Smooth muscle cell (in vitro differentiated cells): ENCODE data around the gene PIK3CG. TPM values are rescaled to one million over a fixed set of nuclear protein-coding genes. Genes with fewer than 3 reads are reported as not detected.
"Not testable (repeated sequence)": the region's sequence is repeated elsewhere in the genome, so short reads cannot be mapped to it uniquely, and the experiment has no call there.

Experiments used
- DNase-seq: peaks from one replicate; lab custom pipeline; 2025; ENCODE audit not compliant: unreplicated experiment; lab: John Stamatoyannopoulos, UW
- H2AFZ ChIP-seq: fragments of 200-600 bp; sonication (generic); 2 replicates; pipeline ENCODE4 v1.6.0; 2016; ENCODE audit warnings: antibody characterized with exemption, low read depth, mild to moderate bottlenecking
- H3F3A ChIP-seq: fragments of 200-600 bp; sonication (generic); 2 replicates; pipeline ENCODE4 v1.6.0; 2017; ENCODE audit warnings: antibody characterized with exemption, low read depth
- H3K27ac ChIP-seq: fragments of 200-600 bp; sonication (generic); 2 replicates; pipeline ENCODE4 v1.5.1; 2016; ENCODE audit warnings: low read depth, mild to moderate bottlenecking
- H3K27me3 ChIP-seq: fragments of 200-600 bp; sonication (generic); 2 replicates; pipeline ENCODE4 v1.6.1; 2016; ENCODE audit warnings: low read depth, mild to moderate bottlenecking
- H3K36me3 ChIP-seq: fragments of 200-600 bp; sonication (generic); 2 replicates; pipeline ENCODE4 v1.5.1; 2016; ENCODE audit warnings: low read depth
- H3K4me1 ChIP-seq: fragments of 200-600 bp; sonication (generic); 2 replicates; pipeline ENCODE4 v1.5.1; 2016; ENCODE audit warnings: low read depth
- H3K4me2 ChIP-seq: fragments of 200-600 bp; sonication (generic); 2 replicates; pipeline ENCODE4 v1.6.0; 2016; ENCODE audit warnings: mild to moderate bottlenecking
- H3K4me3 ChIP-seq: fragments of 200-600 bp; sonication (generic); 2 replicates; pipeline ENCODE4 v1.5.1; 2016; ENCODE audit warnings: mild to moderate bottlenecking
- H3K79me2 ChIP-seq: fragments of 200-600 bp; sonication (generic); 2 replicates; pipeline ENCODE4 v1.6.0; 2016; ENCODE audit warnings: low read depth, mild to moderate bottlenecking
- H3K9ac ChIP-seq: fragments of 200-600 bp; sonication (generic); 2 replicates; pipeline ENCODE4 v1.6.0; 2016; ENCODE audit warnings: low read depth
- H3K9me3 ChIP-seq: fragments of 200-600 bp; sonication (generic); replicated peaks from 2 replicates; pipeline ENCODE4 v1.5.1; 2016; ENCODE audit warnings: low read depth
- H4K20me1 ChIP-seq: fragments of 200-600 bp; sonication (generic); 2 replicates; pipeline ENCODE4 v1.6.0; 2016; ENCODE audit warnings: low read depth
- CTCF ChIP-seq: fragments of 200-600 bp; sonication (generic); IDR thresholded peaks from 2 replicates; pipeline ENCODE4 v1.5.1; 2017; ENCODE audit warnings: borderline replicate concordance, mild to moderate bottlenecking, antibody characterized with exemption; ENCODE audit not compliant: insufficient read depth, poor library complexity, severe bottlenecking
- WGBS: methylation state at CpG from one replicate; pipeline ENCODE4 v1.1.7; 2016; ENCODE audit warnings: low lambda C conversion rate; 5-methylcytosine and 5-hydroxymethylcytosine counted together
- polyA plus RNA-seq: library from polyadenylated mRNA; unstranded; fragments of >200 nt; fragmentation: Nextera tagmentation; extraction: Ambion mirVana; gene quantifications from 2 replicates; pipeline ENCODE4 v1.2.1, GENCODE V29; 2016
- total RNA-seq: library from RNA; depleted of rRNA; stranded (reverse); fragments of >200 nt; gene quantifications from 2 replicates; pipeline ENCODE4 v1.2.3, GENCODE V29; 2014

PIK3CG gene
- total and polyA plus RNA-seq, 2 experiments from 2014 or later, result not detected

DNA sequence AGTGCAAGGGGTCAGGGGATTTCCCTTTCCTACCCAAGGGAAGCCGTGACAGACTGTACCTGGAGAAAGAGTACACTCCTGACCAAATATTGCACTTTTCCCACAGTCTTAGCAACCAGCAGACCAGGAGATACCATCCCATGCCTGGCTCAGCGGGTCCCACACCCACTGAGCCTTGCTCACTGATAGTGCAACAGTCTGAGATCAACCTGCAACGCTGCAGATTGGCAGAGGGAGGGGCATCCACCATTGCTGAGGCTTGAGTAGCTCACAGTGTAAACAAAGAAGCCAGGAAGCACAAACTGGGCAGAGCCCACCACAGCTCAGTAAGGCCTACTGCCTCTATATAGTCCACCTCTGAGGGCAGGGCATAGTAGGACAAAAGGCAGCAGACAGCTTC, 53.9 kb downstream of the PIK3CG start:
- Histone ChIP-seq H3F3A (no peaks in the 10 kb centered on the region), H3K36me3 (no peaks in the 10 kb centered on the region), H3K4me1 (no peaks in the 10 kb centered on the region), H3K4me3 (no peak overlapping the region), H3K9me3 (no peaks in the 10 kb centered on the region), H2AFZ (no peak overlapping the region), H3K4me2 (no peak overlapping the region), H4K20me1 (no peaks in the 10 kb centered on the region), H3K9ac (no peak overlapping the region), H3K79me2 (no peaks in the 10 kb centered on the region), H3K27ac (no peak overlapping the region), H3K27me3 (no peaks in the 10 kb centered on the region)
- WGBS, result 95% methylated on average over 3 of the region's 3 CpGs
- no peak for DNase-seq
- no peak for TF ChIP-seq CTCF

DNA sequence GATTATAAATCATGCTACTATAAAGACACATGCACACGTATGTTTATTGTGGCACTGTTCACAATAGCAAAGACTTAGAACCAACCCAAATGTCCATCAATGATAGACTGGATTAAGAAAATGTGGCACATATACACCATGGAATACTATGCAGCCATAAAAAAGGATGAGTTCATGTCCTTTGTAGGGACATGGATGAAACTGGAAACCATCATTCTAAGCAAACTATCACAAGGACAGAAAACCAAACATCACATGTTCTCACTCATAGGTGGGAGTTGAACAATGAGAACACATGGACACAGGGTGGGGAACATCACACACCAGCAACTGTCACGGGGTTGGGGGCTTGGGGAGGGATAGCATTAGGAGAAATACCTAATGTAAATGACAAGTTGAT, 59.4 kb downstream of the PIK3CG start:
- not testable (repeated sequence) for H3F3A ChIP-seq, H2AFZ ChIP-seq, H3K4me1 ChIP-seq, H3K27me3 ChIP-seq, H3K4me2 ChIP-seq, H3K27ac ChIP-seq, H3K36me3 ChIP-seq, DNase-seq, H3K4me3 ChIP-seq, H3K9ac ChIP-seq, H3K79me2 ChIP-seq, H3K9me3 ChIP-seq, H4K20me1 ChIP-seq
- 90% methylated on average over 2 of the region's 2 CpGs for WGBS

- no peak overlapping the region for H3K9ac ChIP-seq
- no peaks in the 10 kb centered on the region for H3F3A ChIP-seq
- H3K4me3 ChIP-seq, result no peak overlapping the region
- 85% methylated on average over 4 of the region's 4 CpGs for WGBS
- H3K4me1 ChIP-seq, result no peaks in the 10 kb centered on the region
- DNase-seq, result no peak
- H3K79me2 ChIP-seq, result no peaks in the 10 kb centered on the region
- no peaks in the 10 kb centered on the region for H4K20me1 ChIP-seq
- H3K36me3 ChIP-seq, result no peaks in the 10 kb centered on the region
- no peak overlapping the region for H2AFZ ChIP-seq
- H3K27ac ChIP-seq, result no peak overlapping the region
- no peak for TF ChIP-seq CTCF
- H3K4me2 ChIP-seq, result no peak overlapping the region
- no peaks in the 10 kb centered on the region for H3K9me3 ChIP-seq
- no peaks in the 10 kb centered on the region for H3K27me3 ChIP-seq
These were observed 61.8 kb downstream of the PIK3CG start for GRCh38 chr7:106926892-106927291.

DNA sequence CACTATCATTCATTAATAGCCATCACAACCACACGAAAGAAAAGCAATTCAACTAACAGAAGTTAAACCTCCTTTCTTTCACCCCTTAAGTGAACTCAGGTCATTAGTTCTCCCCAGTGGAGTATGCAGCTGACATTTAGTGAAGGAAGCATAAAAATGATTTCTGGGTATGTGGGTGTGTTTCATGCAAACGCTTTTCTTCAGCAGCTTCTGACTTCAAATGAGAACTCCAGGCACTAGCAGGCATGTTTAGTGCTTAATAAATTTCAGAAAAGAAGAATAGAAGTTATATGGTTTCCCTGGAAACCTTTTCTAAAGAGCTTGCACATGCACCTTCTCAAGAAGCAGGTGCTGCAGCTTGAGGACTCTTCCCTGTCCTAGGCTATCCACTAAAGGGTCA, 62.5 kb downstream of the PIK3CG start:
- Histone ChIP-seq H4K20me1 (no peaks in the 10 kb centered on the region), H3K79me2 (no peaks in the 10 kb centered on the region), H3K4me3 (no peak overlapping the region), H3K36me3 (no peaks in the 10 kb centered on the region), H3K9me3 (no peaks in the 10 kb centered on the region), H2AFZ (no peak overlapping the region), H3F3A (no peaks in the 10 kb centered on the region), H3K27ac (no peak overlapping the region), H3K4me2 (no peak overlapping the region), H3K9ac (no peak overlapping the region), H3K4me1 (no peaks in the 10 kb centered on the region), H3K27me3 (no peaks in the 10 kb centered on the region)
- no peak for TF ChIP-seq CTCF
- WGBS, result 91% methylated on average over 2 of the region's 2 CpGs
- DNase-seq, result no peak

DNA sequence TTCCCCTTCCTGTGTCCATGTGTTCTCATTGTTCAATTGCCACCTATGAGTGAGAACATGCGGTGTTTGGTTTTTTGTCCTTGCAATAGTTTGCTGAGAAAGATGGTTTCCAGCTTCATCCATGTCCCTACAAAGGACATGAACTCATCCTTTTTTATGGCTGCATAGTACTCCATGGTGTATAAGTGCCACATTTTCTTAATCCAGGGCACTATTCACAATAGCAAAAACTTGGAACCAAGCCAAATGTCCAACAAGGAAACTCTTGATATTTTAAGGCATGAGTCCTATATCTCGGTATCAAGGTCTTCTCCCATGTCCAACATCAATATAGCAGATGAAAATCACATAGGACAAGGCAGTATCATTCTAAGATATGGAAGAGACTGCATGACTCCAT, 64.5 kb downstream of the PIK3CG start:
- H3K79me2 ChIP-seq, H4K20me1 ChIP-seq, H3F3A ChIP-seq, H3K4me1 ChIP-seq, DNase-seq, H3K4me2 ChIP-seq, H3K9me3 ChIP-seq, H3K27ac ChIP-seq, H2AFZ ChIP-seq, H3K36me3 ChIP-seq, H3K27me3 ChIP-seq, H3K4me3 ChIP-seq, H3K9ac ChIP-seq: not testable (repeated sequence)
- 100% methylated on average over 2 of the region's 2 CpGs for WGBS
